T-helper 1 cell treated with Interleukin-12 subunit alpha and Interleukin-12 subunit beta and Interleukin-4 antibody, amounts not matched to agents 30 μg/mL and 1 μg/mL, for 36 hours (primary cell): Measurements from ENCODE around the gene FEN1.

ENCODE experiments used
- H3K27ac Mint-ChIP-seq: one replicate; pipeline ENCODE4 v1.8.0; 2021; ENCODE audit warnings: mild to moderate bottlenecking, mixed read lengths
- H3K27me3 Mint-ChIP-seq: one replicate; pipeline ENCODE4 v1.8.0; 2021; ENCODE audit warnings: low read depth, mixed read lengths
- H3K36me3 Mint-ChIP-seq: one replicate; pipeline ENCODE4 v1.8.0; 2021; ENCODE audit warnings: low read depth, mixed read lengths
- H3K4me1 Mint-ChIP-seq: one replicate; pipeline ENCODE4 v1.8.0; 2021; ENCODE audit warnings: low read depth, mixed read lengths
- H3K4me3 Mint-ChIP-seq: one replicate; pipeline ENCODE4 v1.8.0; 2021; ENCODE audit warnings: mild to moderate bottlenecking, moderate library complexity, mixed read lengths
- H3K9me3 Mint-ChIP-seq: one replicate; pipeline ENCODE4 v1.8.0; 2021; ENCODE audit warnings: mixed read lengths

The FEN1 gene

DNA sequence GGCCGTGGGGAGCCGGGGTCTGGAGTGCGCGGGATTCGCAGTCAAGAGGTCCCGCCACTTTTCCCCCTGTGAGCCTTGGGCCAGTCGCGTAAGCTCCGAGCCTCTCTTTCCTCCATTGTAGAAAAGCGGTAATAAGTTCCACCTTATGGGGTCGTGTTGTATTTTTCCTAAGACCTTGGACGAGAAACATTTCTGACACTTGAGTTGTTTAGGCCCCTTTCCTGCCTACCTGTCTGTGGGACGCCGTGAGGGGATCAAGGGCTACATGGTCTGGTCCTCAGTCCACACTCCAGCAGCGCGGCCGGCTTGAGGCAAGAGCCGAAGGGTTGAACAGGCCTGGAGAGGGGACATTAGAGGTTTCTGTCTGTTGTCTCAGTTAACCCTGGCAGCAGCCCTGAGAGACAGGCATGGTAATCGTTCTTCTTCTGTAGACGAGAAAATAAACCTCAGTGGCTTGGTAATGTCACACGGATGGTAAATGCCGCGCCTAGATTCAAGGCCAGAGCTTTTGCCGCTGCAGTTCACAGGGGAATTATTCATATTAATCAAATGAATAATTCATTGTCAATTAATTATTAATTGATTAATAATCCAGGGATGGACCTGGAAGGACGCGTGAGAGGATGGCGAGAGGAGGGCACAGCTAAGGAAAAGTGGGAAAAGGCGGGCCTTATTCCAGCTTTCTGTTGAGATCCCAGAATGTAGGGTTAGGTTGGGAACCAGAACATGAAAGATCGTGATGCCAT, 545 bp downstream of the FEN1 start:
- Mint-ChIP-seq H3K36me3 (peaks cover 38% of the 10 kb centered on the region), H3K27me3 (no peaks in the 10 kb centered on the region), H3K27ac (peak overlapping the region; percentile 97), H3K4me3 (peak overlapping the region; percentile 87), H3K4me1 (peaks cover 40% of the 10 kb centered on the region), H3K9me3 (no peaks in the 10 kb centered on the region)

DNA sequence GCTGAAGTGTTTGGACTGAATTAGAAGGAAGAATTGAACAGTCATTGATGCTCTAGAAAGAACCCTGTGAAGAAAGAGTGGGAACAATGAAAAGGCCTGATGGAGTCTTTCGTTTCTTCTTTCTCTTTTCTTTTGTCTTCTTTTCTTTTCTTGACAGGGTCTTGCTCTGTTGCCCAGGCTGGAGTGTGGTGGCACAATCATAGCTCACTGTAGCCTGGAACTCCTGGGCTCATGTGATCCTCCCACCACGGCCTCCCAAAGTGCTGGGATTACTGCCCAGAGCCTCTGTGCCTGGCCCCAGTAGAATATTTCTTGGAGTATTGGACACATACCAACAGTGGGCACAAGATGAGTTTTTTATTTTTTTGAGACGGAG, 1.1 kb downstream of the FEN1 start:
- H3K9me3 Mint-ChIP-seq, result no peaks in the 10 kb centered on the region
- H3K4me1 Mint-ChIP-seq, result peaks cover 40% of the 10 kb centered on the region
- peak overlapping the region; percentile 87 for H3K4me3 Mint-ChIP-seq
- peaks cover 36% of the 10 kb centered on the region for H3K36me3 Mint-ChIP-seq
- H3K27ac Mint-ChIP-seq, result peak overlapping the region; percentile 97
- H3K27me3 Mint-ChIP-seq, result no peaks in the 10 kb centered on the region

DNA sequence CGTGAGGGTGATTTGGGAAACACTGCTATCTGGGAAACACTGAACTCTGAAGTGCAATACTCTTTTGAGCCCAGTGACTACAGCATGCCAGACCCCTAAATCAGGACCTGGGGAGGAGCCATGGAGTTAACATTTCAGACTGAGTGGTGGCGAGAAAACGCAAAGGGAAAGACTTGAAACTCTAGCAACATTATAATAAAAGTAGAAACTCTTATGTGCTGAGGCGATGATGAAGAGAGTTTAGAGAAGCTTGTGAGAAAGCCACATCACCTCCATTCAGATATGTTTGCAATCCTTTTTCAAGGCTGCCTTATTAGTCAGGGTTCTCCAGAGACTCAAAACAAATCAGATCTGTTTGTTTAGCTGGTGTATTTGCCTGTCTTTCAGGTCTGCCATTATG, 1.9 kb downstream of the FEN1 start:
- Mint-ChIP-seq H3K4me3 (peak overlapping the region; percentile 28), H3K4me1 (peaks cover 45% of the 10 kb centered on the region), H3K9me3 (no peaks in the 10 kb centered on the region), H3K27me3 (no peaks in the 10 kb centered on the region), H3K27ac (no peak overlapping the region), H3K36me3 (peaks cover 34% of the 10 kb centered on the region)

DNA sequence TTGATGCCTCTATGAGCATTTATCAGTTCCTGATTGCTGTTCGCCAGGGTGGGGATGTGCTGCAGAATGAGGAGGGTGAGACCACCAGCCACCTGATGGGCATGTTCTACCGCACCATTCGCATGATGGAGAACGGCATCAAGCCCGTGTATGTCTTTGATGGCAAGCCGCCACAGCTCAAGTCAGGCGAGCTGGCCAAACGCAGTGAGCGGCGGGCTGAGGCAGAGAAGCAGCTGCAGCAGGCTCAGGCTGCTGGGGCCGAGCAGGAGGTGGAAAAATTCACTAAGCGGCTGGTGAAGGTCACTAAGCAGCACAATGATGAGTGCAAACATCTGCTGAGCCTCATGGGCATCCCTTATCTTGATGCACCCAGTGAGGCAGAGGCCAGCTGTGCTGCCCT, 2.7 kb downstream of the FEN1 start:
- peaks cover 41% of the 10 kb centered on the region for H3K4me1 Mint-ChIP-seq
- H3K4me3 Mint-ChIP-seq, result peak overlapping the region; percentile 48
- H3K9me3 Mint-ChIP-seq, result no peaks in the 10 kb centered on the region
- no peak overlapping the region for H3K27ac Mint-ChIP-seq
- peaks cover 30% of the 10 kb centered on the region for H3K36me3 Mint-ChIP-seq
- H3K27me3 Mint-ChIP-seq, result no peaks in the 10 kb centered on the region

DNA sequence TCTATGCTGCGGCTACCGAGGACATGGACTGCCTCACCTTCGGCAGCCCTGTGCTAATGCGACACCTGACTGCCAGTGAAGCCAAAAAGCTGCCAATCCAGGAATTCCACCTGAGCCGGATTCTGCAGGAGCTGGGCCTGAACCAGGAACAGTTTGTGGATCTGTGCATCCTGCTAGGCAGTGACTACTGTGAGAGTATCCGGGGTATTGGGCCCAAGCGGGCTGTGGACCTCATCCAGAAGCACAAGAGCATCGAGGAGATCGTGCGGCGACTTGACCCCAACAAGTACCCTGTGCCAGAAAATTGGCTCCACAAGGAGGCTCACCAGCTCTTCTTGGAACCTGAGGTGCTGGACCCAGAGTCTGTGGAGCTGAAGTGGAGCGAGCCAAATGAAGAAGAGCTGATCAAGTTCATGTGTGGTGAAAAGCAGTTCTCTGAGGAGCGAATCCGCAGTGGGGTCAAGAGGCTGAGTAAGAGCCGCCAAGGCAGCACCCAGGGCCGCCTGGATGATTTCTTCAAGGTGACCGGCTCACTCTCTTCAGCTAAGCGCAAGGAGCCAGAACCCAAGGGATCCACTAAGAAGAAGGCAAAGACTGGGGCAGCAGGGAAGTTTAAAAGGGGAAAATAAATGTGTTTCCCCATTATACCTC, 3.3 kb downstream of the FEN1 start:
- no peaks in the 10 kb centered on the region for H3K9me3 Mint-ChIP-seq
- H3K4me1 Mint-ChIP-seq, result peaks cover 42% of the 10 kb centered on the region
- no peak overlapping the region for H3K4me3 Mint-ChIP-seq
- H3K27ac Mint-ChIP-seq, result peak overlapping the region; percentile 60
- H3K36me3 Mint-ChIP-seq, result peaks cover 32% of the 10 kb centered on the region
- no peaks in the 10 kb centered on the region for H3K27me3 Mint-ChIP-seq

DNA sequence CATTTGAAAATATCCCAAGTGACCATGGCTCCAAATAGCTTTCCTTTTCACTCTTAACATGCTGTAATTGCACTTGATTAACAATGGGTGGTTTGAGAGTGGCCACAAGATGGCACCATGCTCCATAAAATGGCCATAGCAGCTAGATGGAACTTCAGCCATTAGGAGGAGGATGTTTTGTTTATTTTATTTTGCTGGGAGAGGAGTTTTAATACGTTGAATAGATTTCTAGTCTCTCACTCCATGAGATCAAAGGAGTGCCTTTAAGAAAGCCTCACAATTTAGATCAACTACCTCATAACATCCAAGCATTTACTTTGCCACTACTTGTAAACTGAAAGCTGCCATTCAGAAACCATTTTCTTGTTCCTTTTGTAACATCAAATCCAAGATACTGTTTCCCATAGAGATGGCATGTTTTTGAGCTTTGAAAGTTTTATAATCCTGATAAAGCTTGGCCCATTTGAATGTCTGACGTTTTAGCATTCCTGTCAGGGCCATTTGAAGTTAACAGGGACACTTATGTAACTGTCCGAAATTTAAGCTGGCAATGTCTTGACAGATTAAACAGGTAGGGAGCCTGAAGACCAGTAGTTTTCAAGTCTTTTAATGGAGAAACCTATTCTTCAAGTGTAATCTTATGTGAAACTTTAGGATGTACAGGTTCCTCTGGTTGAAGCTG, 4.7 kb downstream of the FEN1 start:
- Mint-ChIP-seq H3K4me1 (peaks cover 34% of the 10 kb centered on the region), H3K27me3 (no peaks in the 10 kb centered on the region), H3K9me3 (no peaks in the 10 kb centered on the region), H3K4me3 (no peak overlapping the region), H3K27ac (peak overlapping the region; percentile 29), H3K36me3 (peaks cover 31% of the 10 kb centered on the region)

DNA sequence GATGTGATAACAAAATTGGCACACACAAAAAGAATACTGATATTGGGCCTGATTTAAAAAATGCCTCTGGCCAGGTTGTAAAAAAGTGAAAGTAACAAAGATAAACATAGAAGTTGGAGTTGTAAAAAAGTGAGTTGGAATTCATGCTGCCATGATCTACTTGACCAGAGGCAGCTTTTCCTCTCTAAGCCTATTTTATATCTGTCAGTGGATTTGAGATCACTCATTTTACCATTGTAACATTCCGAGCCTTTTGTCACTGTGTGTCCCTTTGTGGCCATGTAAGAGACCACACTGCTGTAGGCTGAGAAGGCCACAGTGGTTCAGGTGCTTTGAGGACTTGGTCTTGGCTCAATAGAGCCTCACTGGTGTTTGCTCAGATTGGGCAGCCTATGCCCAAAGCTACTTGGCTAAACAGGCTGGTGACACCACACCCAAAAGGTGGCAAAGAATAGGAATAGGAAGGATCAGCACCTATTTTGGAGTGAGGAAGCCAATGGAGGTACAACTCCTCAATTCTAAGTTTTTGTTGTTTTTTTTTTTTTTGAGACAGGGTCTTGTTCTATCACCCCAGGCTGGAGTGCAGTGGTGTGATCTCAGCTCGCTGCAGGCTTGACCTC, 7.1 kb downstream of the FEN1 start:
- H3K27ac Mint-ChIP-seq, result peak overlapping the region; percentile 34
- H3K36me3 Mint-ChIP-seq, result peaks cover 50% of the 10 kb centered on the region
- peaks cover 30% of the 10 kb centered on the region for H3K4me1 Mint-ChIP-seq
- H3K4me3 Mint-ChIP-seq, result no peak overlapping the region
- H3K27me3 Mint-ChIP-seq, result no peaks in the 10 kb centered on the region
- H3K9me3 Mint-ChIP-seq, result no peaks in the 10 kb centered on the region

DNA sequence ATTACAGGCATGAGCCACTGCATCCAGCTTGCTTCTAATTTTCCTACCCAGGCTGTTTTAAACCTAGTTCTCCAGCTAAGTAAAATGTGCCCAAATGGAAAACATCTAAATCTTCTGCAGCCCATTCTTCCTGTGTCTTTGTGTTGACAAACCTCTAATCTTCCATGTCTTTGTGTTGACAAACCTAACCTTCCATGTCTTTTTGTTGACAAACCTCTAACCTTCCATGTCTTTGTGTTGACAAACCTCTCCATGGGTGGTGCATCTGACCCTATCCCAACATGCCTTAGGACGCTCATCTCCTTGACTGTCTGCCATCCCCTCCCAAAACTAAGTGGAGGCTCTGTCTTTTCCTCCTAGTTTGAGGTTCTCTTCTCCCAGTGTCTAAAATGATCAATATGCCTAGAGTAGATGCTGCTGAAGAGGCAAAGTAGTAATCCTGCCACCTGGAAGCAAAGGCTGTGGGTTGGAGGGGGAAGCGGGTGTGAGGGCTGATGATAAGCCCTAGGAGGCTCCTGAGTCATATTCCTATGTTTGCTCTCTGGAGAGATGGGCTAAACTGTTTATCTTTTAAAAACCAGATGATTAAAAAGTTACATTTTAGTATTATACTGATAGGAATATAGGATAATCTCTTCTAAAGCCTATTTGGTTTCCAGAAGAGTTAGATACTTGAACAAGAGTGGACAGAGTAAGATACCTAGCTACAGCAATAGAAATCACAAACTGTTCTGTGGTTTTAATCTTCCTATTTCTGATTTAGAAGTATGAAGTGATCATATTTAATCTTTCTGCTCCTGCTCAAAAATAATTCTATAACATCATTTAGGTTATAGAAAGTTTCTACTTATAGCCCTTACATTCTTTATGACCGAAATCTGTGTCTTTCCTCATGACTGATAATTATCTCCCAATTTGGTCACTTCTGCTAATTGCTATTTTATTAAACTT, 7.9 kb downstream of the FEN1 start:
- Mint-ChIP-seq H3K36me3 (peaks cover 56% of the 10 kb centered on the region), H3K4me1 (peaks cover 26% of the 10 kb centered on the region), H3K27ac (peak overlapping the region; percentile 10), H3K9me3 (no peaks in the 10 kb centered on the region), H3K4me3 (no peak overlapping the region), H3K27me3 (no peaks in the 10 kb centered on the region)

DNA sequence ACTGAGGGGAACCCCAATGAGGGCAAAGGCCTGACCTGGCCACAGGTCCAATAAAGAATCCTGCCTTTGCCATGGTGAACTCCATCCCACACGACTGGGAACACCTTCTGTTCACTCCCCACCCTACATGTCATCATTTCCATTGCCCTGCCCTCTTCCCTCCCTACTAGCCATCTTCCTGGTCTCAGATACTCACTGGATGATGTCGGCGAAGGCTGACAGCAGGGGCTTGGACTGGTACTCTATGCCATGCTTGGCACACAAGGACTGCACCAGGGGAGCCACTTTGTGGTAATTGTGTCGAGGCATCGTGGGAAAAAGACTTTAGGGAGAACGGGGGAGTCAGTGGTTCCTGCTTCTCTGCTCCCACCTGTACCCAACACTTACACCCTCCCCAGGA, 9.9 kb downstream of the FEN1 start:
- Mint-ChIP-seq H3K4me3 (no peak overlapping the region), H3K27me3 (no peaks in the 10 kb centered on the region), H3K4me1 (peaks cover 13% of the 10 kb centered on the region), H3K36me3 (peaks cover 52% of the 10 kb centered on the region), H3K27ac (no peak overlapping the region), H3K9me3 (no peaks in the 10 kb centered on the region)

DNA sequence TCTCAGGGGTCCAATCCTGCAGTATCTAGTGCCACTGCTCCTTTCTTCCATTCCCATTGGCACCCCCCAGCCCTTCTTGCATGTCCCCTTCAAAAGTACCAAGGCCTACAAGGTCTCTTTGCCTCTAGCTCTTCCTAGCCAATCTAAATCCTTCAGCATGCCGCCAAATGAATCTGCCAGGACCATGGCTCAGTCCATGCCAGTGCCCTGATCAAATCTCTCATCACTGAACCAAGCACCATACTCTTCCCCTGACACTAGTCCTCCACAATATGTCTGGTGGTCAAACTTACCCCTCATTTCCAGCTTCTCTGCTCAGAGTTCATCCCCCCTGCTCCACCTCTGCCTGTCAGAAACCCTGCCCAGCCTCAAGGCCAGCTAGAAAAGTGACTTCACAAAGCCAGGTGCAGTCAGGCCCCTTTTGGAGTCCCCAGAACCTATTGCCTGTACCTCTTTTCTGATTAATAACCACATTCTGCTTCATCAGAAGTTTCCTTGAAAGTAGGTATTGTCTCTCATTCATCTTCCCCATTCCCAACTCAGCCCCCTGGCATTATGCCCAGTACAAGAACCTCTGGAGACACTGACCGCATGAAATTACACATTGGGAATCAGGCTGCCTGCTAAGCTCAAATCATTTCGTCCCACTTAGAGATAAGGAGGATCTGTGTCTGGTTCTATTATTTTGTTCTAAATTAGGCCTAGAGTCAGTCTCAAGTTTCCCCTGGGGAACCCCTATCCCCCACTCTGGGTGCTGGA, 11.4 kb downstream of the FEN1 start:
- Mint-ChIP-seq H3K9me3 (no peaks in the 10 kb centered on the region), H3K4me1 (peaks cover 17% of the 10 kb centered on the region), H3K27me3 (no peaks in the 10 kb centered on the region), H3K4me3 (no peak overlapping the region), H3K36me3 (peaks cover 58% of the 10 kb centered on the region), H3K27ac (peak overlapping the region; percentile 3)

DNA sequence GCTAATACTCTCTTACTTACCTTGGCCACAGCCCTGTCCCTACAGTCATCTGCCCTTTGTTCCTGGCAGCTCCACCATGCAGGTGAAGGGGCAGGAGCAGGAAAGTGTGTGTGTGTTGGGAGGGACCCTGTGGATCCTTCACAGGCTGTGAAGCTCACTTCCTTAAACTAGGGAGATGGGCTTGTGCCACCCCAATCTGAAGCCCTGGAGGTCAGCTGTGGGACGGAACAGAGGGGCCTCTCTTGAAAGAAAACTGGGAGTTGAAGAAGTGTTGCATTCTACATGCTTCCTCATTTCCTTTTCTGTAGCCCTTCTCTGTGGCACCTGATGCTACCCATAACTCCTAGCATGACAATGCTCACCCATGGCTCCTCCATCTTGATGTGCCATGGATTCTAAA, 12.4 kb downstream of the FEN1 start:
- no peaks in the 10 kb centered on the region for H3K9me3 Mint-ChIP-seq
- H3K36me3 Mint-ChIP-seq, result peaks cover 59% of the 10 kb centered on the region
- no peaks in the 10 kb centered on the region for H3K27me3 Mint-ChIP-seq
- H3K27ac Mint-ChIP-seq, result no peak overlapping the region
- H3K4me1 Mint-ChIP-seq, result peaks cover 12% of the 10 kb centered on the region
- H3K4me3 Mint-ChIP-seq, result no peak overlapping the region

DNA sequence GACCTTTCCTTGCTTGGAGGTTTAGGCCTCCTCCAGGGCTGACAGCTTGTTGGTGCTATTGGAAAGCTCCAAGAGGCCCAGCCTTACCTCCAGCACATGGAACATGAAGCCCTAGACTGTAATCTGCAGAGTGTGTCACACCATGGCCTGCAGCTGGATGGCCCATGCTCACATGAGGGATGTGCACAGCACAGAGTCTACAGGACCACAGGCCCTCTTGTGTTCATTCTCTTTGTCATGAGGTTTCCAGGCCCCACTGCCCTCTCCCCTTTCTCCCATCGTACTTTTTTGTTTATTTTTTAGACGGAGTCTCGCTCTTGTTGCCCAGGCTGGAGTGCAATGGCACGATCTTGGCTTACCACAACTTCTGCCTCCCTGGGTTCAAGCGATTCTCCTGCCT, 14.1 kb downstream of the FEN1 start:
- Mint-ChIP-seq H3K4me3 (no peak overlapping the region), H3K36me3 (peaks cover 60% of the 10 kb centered on the region)

DNA sequence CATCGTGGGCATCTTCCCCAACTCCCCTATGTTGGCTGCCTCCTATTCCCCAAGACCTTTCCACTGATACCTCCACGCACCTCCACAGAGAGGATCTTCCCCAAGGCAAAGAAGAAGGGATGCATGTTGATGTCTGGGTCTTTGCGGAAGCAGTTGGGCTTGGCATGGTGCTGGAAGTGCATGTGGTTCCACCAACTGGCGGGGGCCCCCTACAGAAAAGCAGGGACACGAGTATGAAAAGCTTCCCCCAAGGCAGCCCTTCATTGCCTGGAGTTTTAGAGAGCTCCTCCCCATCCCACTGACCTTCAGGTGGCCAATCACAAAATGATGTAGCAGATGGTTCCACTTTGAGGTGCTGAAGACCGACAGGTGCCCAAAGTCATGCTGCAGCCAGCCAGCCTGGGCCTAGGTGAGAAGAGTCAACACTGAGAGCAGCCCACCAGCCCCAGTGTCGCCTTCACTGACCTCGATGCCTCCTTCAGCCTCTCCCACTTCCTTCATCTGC, 18.0 kb downstream of the FEN1 start:
- Mint-ChIP-seq H3K4me3 (no peak overlapping the region), H3K36me3 (peaks cover 49% of the 10 kb centered on the region), H3K9me3 (no peaks in the 10 kb centered on the region), H3K27me3 (no peaks in the 10 kb centered on the region), H3K4me1 (peaks cover 16% of the 10 kb centered on the region), H3K27ac (no peak overlapping the region)

More for the DNA sequence above, 14.1 kb downstream of the FEN1 start:
- Mint-ChIP-seq H3K4me1 (peaks cover 8% of the 10 kb centered on the region), H3K27ac (no peak overlapping the region), H3K27me3 (no peaks in the 10 kb centered on the region), H3K9me3 (no peaks in the 10 kb centered on the region)
